Kidney (tissue), 14 donors: ENCODE measurements around the gene MAP3K5. TPM values are rescaled to one million over a fixed set of nuclear protein-coding genes. Genes with fewer than 3 reads are reported as not detected.

Experiments
- DNase-seq, 5 donors: peaks; one replicate each; pipeline ENCODE4 v3.0.0-alpha.2; 2013 to 2020
- FAIRE-seq: peaks from 2 replicates; lab custom pipeline; 2012; peaks lifted over from hg19 to GRCh38; lab: Jason Lieb, UNC
- H3K27ac ChIP-seq, 2 donors: one replicate each; pipeline ENCODE4 v1.7.0; 2013; ENCODE audit warnings: low read depth in 2 of 2, low read length in 2 of 2, inconsistent platforms in 1 of 2
- H3K27me3 ChIP-seq: one replicate; pipeline ENCODE4 v1.7.1; 2013; ENCODE audit warnings: low read length, inconsistent platforms; ENCODE audit not compliant: control insufficient read depth, insufficient read depth
- H3K36me3 ChIP-seq, 3 donors: one replicate each; pipeline versions ENCODE4 v1.7.0 to v1.7.1; 2013; ENCODE audit warnings: low read length in 3 of 3, control low read depth in 1 of 3, inconsistent platforms in 1 of 3; ENCODE audit not compliant: insufficient read depth in 3 of 3, control insufficient read depth in 2 of 3
- H3K4me1 ChIP-seq, 3 donors: one replicate each; pipeline versions ENCODE4 v1.7.0 to v1.7.1; 2013; ENCODE audit warnings: low read length in 3 of 3, inconsistent platforms in 1 of 3, low read depth in 1 of 3; ENCODE audit not compliant: control insufficient read depth in 2 of 3, insufficient read depth in 2 of 3
- H3K4me3 ChIP-seq, 3 donors: one replicate each; pipeline versions ENCODE4 v1.7.0 to v1.8.1; 2013; ENCODE audit warnings: low read length in 3 of 3, control low read depth in 1 of 3, inconsistent platforms in 1 of 3
- H3K9ac ChIP-seq, 3 donors: one replicate each; pipeline versions ENCODE4 v1.7.0 to v1.7.1; 2013; ENCODE audit warnings: low read length in 3 of 3, control low read depth in 1 of 3, inconsistent platforms in 1 of 3
- H3K9me3 ChIP-seq, 3 donors: one replicate each; pipeline versions ENCODE4 v1.7.0 to v1.7.1; 2013; ENCODE audit warnings: low read length in 3 of 3, control low read depth in 1 of 3, inconsistent platforms in 1 of 3; ENCODE audit not compliant: control insufficient read depth in 2 of 3, insufficient read depth in 1 of 3
- CTCF ChIP-seq: IDR thresholded peaks from 3 replicates; pipeline ENCODE4 v1.5.1; 2012; ENCODE audit warnings: mild to moderate bottlenecking, moderate library complexity, borderline replicate concordance; ENCODE audit not compliant: insufficient read depth; ENCODE audit errors: extremely low read depth
- intact Hi-C: fragments of 100-400 bp; cut with DNase I; formaldehyde crosslinking; loops from one replicate; pipeline ENCODE4 v1.11.1; 2022
- polyA plus RNA-seq: library from polyadenylated mRNA; stranded (reverse); fragments of 350-450 nt; fragmentation: Illumina TruSeq; extraction: RNeasy Lipid Tissue Mini Kit (QIAGEN cat#74804); gene quantifications from one replicate; pipeline ENCODE4 v1.2.3, GENCODE V29; 2014; ENCODE audit warnings: low read depth, low replicate concordance; ENCODE audit not compliant: insufficient read depth
- total RNA-seq: library from RNA; stranded (reverse); fragmentation: NEBNext Ultra II Directional; extraction: Animal tissue kit (Norgen Biotek cat#: 25700); gene quantifications from one replicate; pipeline ENCODE4 v1.2.1, GENCODE V29; 2021
- donor health status: control.
- donor health status: control.
- donor health status: control.
- donor health status: control.
- donor health status: control.
- donor health status: DM: yes; HTN: yes; CAD: no.
- donor health status: Normal renal cell carcinoma (clear cell type).

Gene MAP3K5
- total and polyA plus RNA-seq, 2 donors from 2014 or later, result 5.9 to 32.9 TPM

GRCh38 chr6:136812174-136812573 is 19.9 kb upstream of the MAP3K5 start:
- no peaks in the 10 kb centered on the region for H3K9me3 ChIP-seq
- no peak for TF ChIP-seq CTCF
- intact Hi-C loops, result no loop called here
- no peaks in the 10 kb centered on the region for H3K36me3 ChIP-seq
- H3K27me3 ChIP-seq, result no peaks in the 10 kb centered on the region
- no peak for DNase-seq
- FAIRE-seq, result no peak
- H3K4me1 ChIP-seq, result no peaks in the 10 kb centered on the region
- no peak overlapping the region for H3K9ac ChIP-seq
- H3K27ac ChIP-seq, result no peak overlapping the region
- no peak overlapping the region for H3K4me3 ChIP-seq

- intact Hi-C loops, result no loop called here
- TF ChIP-seq CTCF, result no peak
- Histone ChIP-seq H3K27me3 (no peaks in the 10 kb centered on the region), H3K9me3 (no peaks in the 10 kb centered on the region), H3K36me3 (no peaks in the 10 kb centered on the region), H3K4me3 (no peak overlapping the region), H3K9ac (no peak overlapping the region), H3K4me1 (no peaks in the 10 kb centered on the region), H3K27ac (no peak overlapping the region)
- no peak for FAIRE-seq
- no peak for DNase-seq
These were observed 19.0 kb upstream of the MAP3K5 start for GRCh38 chr6:136811272-136811671.

GRCh38 chr6:136809091-136809860 is 17.0 kb upstream of the MAP3K5 start:
- DNase-seq (no peak), FAIRE-seq (no peak)
- no peaks in the 10 kb centered on the region for H3K9me3 ChIP-seq
- H3K27ac ChIP-seq, result no peak overlapping the region
- TF ChIP-seq CTCF, result no peak
- no peak overlapping the region for H3K4me3 ChIP-seq
- H3K4me1 ChIP-seq, result no peaks in the 10 kb centered on the region
- H3K27me3 ChIP-seq, result no peaks in the 10 kb centered on the region
- no peaks in the 10 kb centered on the region for H3K36me3 ChIP-seq
- intact Hi-C loops, result no loop called here
- no peak overlapping the region for H3K9ac ChIP-seq

GRCh38 chr6:136803608-136804007 is 11.3 kb upstream of the MAP3K5 start:
- no peak for TF ChIP-seq CTCF
- Histone ChIP-seq H3K9ac (no peak overlapping the region), H3K4me1 (no peaks in the 10 kb centered on the region), H3K4me3 (no peak overlapping the region), H3K36me3 (no peaks in the 10 kb centered on the region), H3K27me3 (no peaks in the 10 kb centered on the region), H3K27ac (no peak overlapping the region), H3K9me3 (no peaks in the 10 kb centered on the region)
- no peak for FAIRE-seq
- intact Hi-C loops, result no loop called here
- DNase-seq, result no peak
